HL-60/S4 treated with phorbol 12-myristate 13-acetate at 8.2 ng/mL for 4 days and 3 days (cell line): Measurements from ENCODE around the gene OPRD1.
"Not testable (repeated sequence)": the region's sequence is repeated elsewhere in the genome, so short reads cannot be mapped to it uniquely, and the experiment has no call there.

Experiments used
- in situ Hi-C: fragments of 300-500 bp; cut with MboI; formaldehyde crosslinking; loops from 2 replicates; pipeline ENCODE4 v1.15.0; 2022; ENCODE audit warnings: low sequenced_read_pairs

Gene OPRD1

DNA sequence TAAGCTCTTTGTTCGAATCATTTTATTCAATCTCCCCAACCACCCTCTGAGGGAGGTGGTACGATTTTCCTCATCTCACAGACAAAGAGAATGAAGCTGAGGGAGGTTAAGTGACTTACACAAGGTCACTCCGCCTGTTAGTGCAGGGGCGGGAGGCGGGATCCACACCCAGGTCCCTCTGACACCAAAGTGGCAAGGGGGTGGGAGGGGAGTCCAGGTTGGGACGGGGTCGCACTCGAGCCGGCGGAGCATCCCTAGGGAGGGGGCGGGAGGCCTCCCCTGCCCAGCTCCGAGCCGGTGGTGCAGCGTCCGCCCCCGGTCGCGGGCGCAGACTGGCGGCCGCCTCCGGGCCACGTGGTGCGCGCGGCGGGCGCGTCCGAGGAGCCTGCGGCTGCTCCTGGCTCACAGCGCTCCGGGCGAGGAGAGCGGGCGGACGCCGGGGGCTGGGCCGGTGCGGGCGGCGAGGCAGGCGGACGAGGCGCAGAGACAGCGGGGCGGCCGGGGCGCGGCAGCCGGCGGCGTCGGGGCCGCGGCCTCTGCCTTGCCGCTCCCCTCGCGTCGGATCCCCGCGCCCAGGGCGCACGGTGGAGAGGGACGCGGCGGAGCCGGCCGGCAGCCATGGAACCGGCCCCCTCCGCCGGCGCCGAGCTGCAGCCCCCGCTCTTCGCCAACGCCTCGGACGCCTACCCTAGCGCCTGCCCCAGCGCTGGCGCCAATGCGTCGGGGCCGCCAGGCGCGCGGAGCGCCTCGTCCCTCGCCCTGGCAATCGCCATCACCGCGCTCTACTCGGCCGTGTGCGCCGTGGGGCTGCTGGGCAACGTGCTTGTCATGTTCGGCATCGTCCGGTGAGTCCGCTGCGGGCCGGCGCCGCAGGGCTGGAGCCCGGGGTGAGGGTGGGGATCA lies at the start of gene OPRD1:
Gene OPRD1, plus strand, starts transcription at position 405 of the 903 bp plus-strand sequence. Its CDS starts 214 bp downstream, at position 619.
- in situ Hi-C loops, result no loop called here

DNA sequence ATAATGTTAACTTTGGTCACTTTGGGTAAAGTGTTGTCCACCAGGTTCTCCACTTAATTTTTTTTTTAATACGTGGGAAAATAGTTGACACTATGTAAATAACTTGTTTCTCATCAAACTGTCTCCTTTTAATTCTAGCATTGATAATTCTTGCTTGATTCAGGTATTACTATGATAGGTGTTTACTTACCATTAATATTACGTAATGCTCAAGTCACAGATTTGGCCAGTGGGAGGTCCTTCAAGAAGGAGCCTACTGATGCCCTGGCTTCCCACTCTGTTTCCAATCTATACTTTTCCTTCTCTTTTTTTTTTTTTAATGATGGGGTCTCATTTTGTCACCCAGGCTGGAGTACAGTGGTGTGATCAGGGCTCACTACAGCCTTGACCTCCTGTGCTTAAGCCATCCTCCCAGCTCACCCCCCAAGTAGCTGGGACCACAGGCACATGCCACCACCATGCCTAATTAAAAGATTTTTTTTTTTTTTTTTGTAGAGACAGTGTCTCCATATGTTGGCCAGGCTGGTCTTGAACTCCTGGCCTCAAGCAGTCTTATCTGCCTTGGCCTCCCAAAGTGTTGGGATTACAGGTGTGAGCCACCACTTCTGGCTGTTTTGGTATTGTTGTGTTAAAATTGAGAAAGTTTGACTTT lies 45.3 kb upstream of the OPRD1 start:
- in situ Hi-C loops, result no loop called here

DNA sequence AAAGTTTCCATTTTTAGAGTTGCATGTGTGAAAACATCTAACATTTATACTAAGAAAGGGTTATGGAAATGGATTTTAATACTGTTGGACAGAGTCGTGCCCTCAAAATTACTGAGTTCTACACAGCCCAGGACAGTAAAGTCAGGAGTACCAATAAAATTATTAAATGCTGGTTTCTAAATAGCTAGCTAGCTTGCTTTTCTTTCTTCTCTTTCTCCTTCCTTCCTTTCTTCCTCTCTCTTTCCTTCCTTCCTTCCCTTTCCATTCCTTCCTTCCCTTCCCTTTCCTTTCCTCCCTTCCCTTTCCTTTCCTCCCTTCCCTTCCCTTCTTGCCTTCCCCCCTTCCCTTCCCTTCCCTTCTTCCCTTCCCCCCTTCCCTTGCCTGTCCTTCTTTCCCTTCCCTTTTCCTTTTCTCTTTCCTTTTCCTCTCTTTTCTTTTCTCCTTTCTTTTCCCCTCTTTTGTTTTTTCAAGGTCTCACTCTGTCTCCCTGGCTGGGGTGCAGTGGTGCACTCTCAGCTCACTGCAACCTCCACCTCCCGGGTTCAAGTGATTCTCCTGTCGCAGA lies 41.3 kb upstream of the OPRD1 start:
- in situ Hi-C loops, result no loop called here

DNA sequence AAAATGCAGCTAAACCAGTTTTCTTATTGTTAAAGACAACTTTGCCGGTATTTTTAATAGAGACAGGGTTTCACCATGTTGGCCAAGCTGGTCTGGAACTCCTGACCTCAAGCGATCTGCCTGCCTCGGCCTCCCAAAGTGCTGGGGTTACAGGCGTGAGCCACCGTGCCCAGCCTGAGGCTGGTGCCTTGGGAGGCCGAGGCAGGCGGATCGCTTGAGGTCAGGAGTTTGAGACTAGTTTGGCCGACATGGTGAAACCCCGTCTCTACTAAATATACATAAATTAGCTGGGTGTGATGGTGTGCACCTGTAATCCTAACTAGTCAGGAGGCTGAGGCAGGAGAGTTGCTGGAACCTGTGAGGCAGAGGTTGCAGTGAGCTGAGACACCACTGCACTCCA lies 40.0 kb upstream of the OPRD1 start:
- in situ Hi-C loops, result not testable (repeated sequence)

DNA sequence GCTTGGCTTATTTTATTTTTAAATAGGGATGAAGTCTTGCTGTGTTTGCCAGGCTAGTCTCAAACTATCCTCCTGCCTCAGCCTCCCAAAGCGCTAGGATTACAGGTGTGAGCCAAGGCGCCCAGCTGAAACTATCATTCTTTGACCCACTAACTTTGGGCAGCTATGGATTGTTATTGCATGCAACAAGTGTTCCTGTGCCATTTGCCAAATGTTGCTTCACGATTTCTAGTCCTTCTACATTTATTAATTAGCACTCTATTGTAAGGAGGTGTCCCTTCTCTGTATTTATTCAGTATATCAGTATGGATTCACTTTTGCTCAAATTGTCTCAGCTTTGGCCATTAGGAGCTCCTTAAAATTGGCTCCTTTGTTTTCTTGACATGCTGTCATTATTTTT lies 38.9 kb upstream of the OPRD1 start:
- in situ Hi-C loops, result no loop called here

DNA sequence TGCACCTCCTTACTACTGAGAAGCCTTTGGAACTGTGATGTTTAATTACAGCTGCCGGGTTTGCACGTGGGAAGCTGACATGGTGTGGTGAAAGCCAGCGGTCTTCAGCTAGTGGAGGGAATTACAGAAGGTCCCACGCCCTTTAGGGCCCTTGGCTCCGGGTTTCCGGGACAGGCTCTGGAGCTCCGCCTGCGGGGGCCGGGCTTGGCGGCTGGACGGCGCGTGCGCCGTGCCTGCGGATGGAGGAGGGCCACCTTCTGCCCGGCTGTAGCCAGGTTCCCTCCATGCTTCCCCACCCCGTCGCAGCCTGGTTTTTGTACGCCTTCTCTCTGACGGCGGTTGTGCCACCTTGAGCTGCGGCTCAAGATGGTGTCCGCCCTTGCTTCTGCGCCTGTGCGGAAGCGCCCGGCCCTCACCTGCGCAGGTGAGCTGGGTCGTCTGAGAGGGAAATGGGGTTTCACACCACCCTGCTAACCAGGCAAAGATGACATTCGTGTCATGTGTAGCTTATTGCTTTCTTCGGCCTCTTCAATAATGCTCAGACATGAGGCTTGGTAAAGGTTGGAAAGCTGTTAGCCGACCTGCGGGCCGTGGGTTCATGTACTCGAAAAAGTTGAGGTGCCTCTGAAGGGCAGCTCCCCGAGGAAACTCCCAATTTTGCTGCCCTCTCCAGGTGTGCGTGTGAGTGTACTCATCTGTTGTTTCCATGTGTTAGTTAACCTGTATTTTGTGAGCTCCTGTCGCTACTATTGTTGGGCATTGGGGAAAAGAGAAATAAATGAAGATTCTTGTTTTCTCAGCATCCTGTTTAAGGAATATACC lies 36.6 kb upstream of the OPRD1 start:
- in situ Hi-C loops, result loop anchor here (25.0 kb wide), 1 partner anchor 412 kb away; the partner anchor contains the start of gene SRSF4

DNA sequence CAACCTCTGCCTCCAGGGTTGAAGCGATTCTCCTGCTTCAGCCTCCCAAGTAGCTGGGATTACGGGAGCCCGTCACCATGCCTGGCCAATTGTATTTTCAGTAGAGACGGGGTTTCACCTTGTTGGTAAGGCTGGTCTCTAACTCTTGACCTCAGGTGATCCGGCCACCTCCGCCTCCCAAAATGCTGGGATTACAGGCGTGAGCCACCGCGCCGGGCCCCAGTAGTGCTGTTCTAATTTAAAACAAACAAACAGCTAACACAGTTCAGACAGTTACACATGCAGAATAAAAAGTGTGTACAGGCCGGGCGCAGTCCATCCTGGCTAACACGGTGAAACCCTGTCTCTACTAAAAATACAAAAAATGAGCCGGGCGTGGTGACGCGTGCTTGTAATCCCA lies 35.6 kb upstream of the OPRD1 start:
- in situ Hi-C loops, result loop anchor here (25.0 kb wide), 1 partner anchor 411 kb away; the partner anchor contains the start of gene SRSF4

DNA sequence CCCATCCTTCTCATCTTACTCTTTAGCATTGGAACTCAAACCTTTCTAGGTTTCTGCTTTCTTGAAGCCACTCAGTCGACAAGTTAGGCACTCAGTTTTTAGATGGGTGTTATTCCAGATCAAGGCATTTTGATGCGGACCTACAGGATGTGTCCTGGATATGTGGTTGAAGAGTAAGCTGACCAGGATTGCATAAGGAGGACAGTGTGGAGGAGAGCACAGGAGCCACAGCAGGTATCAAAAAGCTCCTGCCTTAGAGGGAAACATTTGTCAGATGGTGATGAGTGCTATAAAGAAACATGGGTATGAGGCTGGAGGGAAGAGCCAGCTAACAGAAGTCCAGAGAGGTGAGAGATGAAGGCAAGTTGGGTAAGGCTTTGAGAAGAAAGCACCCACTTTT lies 33.9 kb upstream of the OPRD1 start:
- in situ Hi-C loops, result loop anchor here (25.0 kb wide), 1 partner anchor 409 kb away; the partner anchor contains the start of gene SRSF4

DNA sequence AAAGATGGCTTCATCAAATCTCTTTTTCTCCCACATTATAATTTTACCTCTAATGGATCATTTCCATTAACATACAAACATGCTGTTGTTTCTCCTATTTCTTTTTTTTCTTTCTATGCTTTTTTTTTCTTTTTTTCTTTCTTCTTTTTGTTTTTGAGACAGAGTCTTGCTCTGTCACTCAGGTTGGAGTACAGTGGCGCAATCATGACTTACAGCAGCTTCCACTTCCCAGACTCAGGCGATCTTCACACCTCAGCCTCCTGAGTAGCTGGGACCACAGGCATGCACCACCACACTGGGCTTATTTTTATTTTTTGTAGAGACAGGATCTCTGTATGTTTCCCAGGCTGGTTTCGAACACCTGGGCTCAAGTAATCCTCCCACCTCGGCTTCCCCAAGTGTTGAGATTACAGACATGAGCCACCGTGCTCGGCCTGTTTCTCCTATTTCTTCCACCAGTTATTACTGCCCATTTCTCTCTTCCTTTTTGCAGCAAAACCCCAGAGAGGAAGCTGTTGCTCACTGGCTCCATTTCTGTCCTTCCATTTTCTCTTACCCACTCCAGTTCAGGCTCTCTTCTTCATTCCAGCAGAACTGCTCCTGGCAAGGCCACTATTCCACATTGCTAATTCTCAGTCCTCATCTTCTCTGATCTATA lies 32.1 kb upstream of the OPRD1 start:
- in situ Hi-C loops, result loop anchor here (25.0 kb wide), 1 partner anchor 407 kb away; the partner anchor contains the start of gene SRSF4

DNA sequence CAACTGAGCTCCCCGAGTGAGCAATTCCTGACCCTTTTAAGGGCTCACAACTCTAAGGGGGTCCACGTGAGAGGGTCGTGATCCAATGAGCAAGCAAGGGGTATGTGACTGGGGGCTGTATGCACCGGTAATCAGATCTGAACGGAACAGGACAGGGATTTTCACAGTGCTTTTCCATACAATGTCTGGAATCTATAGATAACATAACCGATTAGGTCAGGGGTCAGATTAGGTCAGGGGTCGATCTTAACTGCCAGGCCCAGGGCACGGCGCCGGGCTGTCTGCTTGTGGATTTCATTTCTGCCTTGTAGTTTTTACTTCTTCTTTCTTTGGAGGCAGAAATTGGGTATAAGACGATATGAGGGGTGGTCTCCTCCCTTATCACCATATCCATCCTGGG lies 30.7 kb upstream of the OPRD1 start:
- in situ Hi-C loops, result loop anchor here (25.0 kb wide), 1 partner anchor 406 kb away; the partner anchor contains the start of gene SRSF4

DNA sequence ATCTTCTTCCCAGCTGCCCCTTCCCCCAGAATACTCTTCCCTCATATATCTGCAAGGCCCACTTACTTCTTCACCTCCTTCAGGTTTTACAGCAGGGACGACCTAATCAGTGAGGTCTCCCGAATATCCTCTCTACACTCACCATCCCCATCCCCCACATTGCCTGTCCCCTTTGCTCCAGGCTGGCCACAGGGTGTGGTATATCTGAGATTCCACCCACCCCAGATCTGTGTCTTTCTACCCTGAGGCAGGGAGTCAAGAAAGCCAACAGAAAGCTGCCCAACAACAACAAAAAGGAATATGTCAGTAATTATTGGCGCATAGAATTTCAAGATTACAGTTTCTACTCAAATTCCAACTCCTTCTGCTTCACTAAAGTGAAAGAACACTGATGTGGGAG lies 30.0 kb upstream of the OPRD1 start:
- in situ Hi-C loops, result loop anchor here (25.0 kb wide), 1 partner anchor 405 kb away; the partner anchor contains the start of gene SRSF4

DNA sequence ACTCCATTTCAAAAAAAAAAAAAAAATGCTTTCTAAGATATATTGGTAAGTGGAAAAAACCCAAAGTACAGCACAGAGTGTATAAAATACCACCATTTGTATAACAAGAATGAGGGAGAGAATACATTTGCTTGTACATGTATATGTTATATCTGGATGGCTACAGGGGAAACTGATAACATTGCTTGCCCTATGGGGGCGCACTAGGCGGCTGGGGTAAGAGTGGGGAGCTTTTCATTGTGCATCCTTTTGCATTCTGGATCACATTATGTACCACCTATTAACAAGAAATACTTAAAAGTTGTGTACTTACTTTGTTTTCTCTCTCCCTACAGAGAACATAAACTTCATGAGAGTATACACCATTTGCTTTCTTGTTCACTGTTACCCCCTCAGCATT lies 28.6 kb upstream of the OPRD1 start:
- in situ Hi-C loops, result loop anchor here (25.0 kb wide), 1 partner anchor 404 kb away; the partner anchor contains the start of gene SRSF4

DNA sequence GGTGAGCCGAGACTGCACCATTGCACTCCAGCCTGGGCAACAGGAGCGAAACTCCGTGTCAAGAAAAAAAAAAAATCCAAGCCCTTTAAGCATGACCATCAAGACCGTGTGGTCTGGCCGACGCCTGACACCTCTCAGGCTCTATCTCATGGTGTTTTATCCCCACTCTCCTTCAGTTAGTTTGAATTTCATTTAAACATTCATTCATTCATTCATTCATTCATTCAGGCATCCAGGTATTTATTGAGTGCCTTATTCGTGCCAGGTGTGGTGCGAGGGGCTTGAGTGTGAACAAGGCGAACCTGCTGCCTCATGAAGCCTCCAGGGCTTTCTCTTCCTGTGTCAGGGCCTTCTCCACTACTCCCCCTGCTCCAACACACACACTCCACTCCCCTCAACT lies 22.6 kb upstream of the OPRD1 start:
- in situ Hi-C loops, result loop anchor here (5.0 to 25.0 kb wide), 2 partner anchors 78 to 398 kb away; partner anchors contain the start of gene SRSF4

DNA sequence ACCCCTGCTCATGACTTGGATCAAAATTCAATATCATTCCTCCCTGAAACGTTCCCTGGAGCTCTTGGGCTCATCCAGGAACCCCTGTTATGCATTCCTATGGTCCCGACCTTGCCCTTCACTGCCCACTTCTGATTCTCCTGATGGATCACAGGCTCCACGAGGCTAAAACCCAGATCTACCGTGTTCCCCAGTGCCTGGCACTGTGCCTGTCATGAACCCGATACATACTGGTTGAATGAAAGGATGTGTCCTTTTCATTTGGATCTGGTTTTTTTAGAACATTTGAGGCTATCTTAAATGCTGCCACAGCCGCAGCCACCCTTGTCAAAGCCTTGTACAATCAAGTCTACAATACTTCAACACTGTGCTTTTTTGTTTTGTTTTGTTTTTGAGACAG lies 22.2 kb upstream of the OPRD1 start:
- in situ Hi-C loops, result loop anchor here (5.0 to 25.0 kb wide), 2 partner anchors 77 to 397 kb away; partner anchors contain the start of gene SRSF4

DNA sequence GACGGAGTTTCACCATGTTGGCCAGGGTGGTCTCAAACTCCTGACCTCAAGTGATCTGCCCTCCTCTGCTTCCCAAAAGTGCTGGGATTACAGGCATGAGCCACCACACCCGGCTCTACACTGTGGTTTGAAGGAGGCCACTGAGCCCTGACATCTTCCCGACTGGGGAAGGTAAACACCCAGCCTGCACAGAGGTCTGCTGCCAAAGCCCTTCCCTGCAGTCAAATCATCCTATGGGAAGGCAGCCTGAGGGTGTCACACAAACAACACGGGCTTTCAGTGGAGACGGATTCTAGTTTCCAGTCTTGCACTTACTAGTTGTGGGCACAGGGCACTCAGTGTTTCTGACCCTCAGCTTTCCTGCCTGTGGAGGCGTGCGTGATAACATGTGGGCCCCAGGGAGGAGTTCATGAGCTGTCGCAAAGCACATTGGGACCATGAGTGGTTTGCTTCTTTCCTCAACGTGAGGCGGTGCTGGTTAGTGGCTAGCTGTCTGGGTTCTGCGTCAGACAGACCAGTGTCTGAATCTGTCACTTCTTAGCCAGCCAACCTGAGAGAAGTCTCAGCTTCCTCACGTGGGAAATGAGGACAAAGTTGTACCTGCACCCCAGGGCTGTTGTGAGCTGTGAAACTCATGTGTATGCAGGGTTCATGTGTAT lies 21.5 kb upstream of the OPRD1 start:
- in situ Hi-C loops, result loop anchor here (25.0 kb wide), 1 partner anchor 397 kb away; the partner anchor contains the start of gene SRSF4

DNA sequence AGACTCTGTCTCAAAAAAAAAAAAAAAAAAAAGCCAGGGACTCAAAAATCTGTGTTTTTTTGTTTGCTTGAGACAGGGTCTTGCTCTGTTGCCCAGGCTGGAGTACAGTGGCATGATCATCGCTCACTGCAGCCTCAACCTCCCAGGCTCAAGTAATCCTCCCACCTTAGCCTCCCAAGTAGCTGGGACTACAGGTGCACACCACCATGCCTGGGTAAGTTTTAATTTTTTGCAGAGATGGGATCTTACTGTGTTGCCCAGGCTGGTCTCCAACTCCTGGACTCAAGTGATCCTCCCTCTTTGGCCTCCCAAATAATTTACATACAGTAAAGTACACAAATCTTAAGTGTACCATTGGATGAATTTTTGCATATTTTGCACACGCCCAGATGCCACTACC lies 20.0 kb upstream of the OPRD1 start:
- in situ Hi-C loops, result loop anchor here (25.0 kb wide), 1 partner anchor 395 kb away; the partner anchor contains the start of gene SRSF4

DNA sequence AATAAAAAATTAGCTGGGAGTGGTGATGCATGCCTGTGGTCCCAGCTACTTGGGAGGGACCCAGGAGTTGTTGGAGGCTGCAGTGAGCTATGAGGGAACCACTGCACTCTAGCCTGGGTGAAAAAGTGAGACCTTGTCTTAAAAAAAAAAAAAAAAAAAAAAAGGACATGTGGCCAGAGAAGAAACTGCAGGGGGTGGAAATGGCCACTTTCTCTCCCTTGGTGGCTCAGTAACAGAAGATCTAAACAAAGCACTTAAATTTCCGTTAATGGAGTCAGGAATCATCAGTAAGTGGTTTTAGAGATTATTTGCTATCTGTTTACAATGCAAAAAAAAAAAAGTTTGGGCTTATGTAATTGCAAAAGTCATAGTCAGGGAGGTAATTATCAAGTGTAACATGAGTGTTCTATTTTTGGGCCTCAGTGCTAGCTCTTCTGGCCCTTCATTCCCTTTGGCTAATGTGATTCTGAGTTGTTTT lies 19.3 kb upstream of the OPRD1 start:
- in situ Hi-C loops, result loop anchor here (25.0 kb wide), 1 partner anchor 395 kb away; the partner anchor contains the start of gene SRSF4

DNA sequence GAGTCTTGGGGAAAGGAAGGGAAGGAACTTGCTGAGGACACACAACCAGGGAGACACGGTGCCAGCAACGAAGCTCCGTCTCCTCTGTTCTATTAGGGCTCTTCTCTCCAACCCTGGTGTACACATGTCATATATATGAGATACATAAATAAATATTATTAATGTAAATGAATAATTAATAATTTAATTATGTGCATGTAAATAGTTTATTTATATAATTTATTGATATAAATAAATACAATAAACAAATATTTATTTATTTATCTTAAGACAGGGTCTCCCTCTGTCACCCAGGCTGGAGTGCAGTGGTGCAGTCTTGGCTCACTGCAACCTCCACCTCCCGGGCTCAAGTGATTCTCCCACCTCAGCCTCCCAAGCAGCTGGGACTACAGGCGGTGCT lies 17.4 kb upstream of the OPRD1 start:
- in situ Hi-C loops, result loop anchor here (25.0 kb wide), 1 partner anchor 393 kb away; the partner anchor contains the start of gene SRSF4
